Measurements from ENCODE around the gene SRPK2.

Gene SRPK2

GRCh38 chr7:105230486-105230885, 158.2 kb downstream of the SRPK2 start:
- Histone ChIP-seq H3K27ac (no peak overlapping the region), H3K79me2 (peaks cover 38% of the 10 kb centered on the region), H3K4me2 (ENCODE audit: low read length) (no peak overlapping the region), H3K4me3 (ENCODE audit: low read depth, low read length) (no peak overlapping the region), H3K4me1 (no peaks in the 10 kb centered on the region), H3K9me3 (ENCODE audit: control insufficient read depth, low read length) (no peaks in the 10 kb centered on the region), H3K36me3 (ENCODE audit: control insufficient read depth, insufficient read depth, low read length) (no peaks in the 10 kb centered on the region), H3K27me3 (ENCODE audit: control insufficient read depth, insufficient read depth, low read length) (no peaks in the 10 kb centered on the region), H3K9ac (no peak overlapping the region), H2AFZ (no peak overlapping the region)
- TF ChIP-seq CTCF (IDR thresholded peaks at IDR 0.05), result no peak

DNA sequence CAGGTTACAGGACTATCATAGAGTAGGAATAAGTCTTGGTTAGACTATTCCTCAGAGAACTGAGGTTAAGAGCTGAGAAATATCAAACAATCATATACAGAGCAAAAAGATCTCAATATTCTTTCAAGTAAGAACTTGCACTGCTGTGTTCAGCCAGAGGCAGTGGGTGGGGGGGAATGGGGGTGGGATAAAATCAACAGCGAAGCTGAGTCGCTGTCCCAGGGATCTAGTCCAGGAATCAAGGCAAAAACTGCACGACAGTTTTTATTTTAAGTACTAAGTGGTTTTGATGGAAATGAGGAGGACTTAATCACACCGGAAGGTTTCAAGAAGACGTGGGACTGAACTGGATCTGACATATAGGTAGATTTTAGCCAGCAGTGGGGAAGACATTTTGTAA, 159.1 kb downstream of the SRPK2 start:
- no peak overlapping the region for H3K4me3 ChIP-seq (ENCODE audit: low read depth, low read length)
- H3K9me3 ChIP-seq (ENCODE audit: control insufficient read depth, low read length), result no peaks in the 10 kb centered on the region
- H3K4me2 ChIP-seq (ENCODE audit: low read length), result no peak overlapping the region
- no peaks in the 10 kb centered on the region for H3K27me3 ChIP-seq (ENCODE audit: control insufficient read depth, insufficient read depth, low read length)
- H3K27ac ChIP-seq, result no peak overlapping the region
- H2AFZ ChIP-seq, result no peak overlapping the region
- H3K4me1 ChIP-seq, result no peaks in the 10 kb centered on the region
- TF ChIP-seq CTCF (IDR thresholded peaks at IDR 0.05), result no peak
- peaks cover 41% of the 10 kb centered on the region for H3K79me2 ChIP-seq
- H3K36me3 ChIP-seq (ENCODE audit: control insufficient read depth, insufficient read depth, low read length), result no peaks in the 10 kb centered on the region
- H3K9ac ChIP-seq, result no peak overlapping the region

DNA sequence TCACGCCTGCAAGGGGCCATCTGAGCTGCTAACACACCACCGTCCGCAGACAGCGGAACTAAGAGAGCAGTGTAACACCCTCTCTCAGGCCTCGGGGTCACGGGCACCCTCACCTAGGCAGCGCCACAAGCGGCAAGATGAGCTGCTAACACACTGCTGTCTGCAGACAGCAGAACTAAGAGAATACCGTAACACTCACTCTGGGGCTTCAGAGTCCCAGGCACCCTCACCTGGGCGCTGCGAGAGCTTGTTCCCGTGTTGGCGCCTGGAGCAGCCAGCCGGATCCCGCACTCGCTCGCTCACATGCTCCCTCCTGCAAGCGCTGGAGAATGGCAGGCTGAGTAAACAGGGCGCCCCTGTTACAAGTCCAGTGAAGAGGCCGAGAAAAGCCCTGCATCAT, 160.2 kb downstream of the SRPK2 start:
- H3K27ac ChIP-seq, result no peak overlapping the region
- TF ChIP-seq CTCF (IDR thresholded peaks at IDR 0.05), result no peak
- H3K27me3 ChIP-seq (ENCODE audit: control insufficient read depth, insufficient read depth, low read length), result no peaks in the 10 kb centered on the region
- no peaks in the 10 kb centered on the region for H3K4me1 ChIP-seq
- no peaks in the 10 kb centered on the region for H3K36me3 ChIP-seq (ENCODE audit: control insufficient read depth, insufficient read depth, low read length)
- H3K9ac ChIP-seq, result no peak overlapping the region
- H3K9me3 ChIP-seq (ENCODE audit: control insufficient read depth, low read length), result no peaks in the 10 kb centered on the region
- H3K79me2 ChIP-seq, result peaks cover 35% of the 10 kb centered on the region
- no peak overlapping the region for H2AFZ ChIP-seq
- no peak overlapping the region for H3K4me2 ChIP-seq (ENCODE audit: low read length)
- H3K4me3 ChIP-seq (ENCODE audit: low read depth, low read length), result no peak overlapping the region

GRCh38 chr7:105227391-105227790, 161.3 kb downstream of the SRPK2 start:
- H3K36me3 ChIP-seq (ENCODE audit: control insufficient read depth, insufficient read depth, low read length), result no peaks in the 10 kb centered on the region
- H2AFZ ChIP-seq, result no peak overlapping the region
- H3K9me3 ChIP-seq (ENCODE audit: control insufficient read depth, low read length), result no peaks in the 10 kb centered on the region
- no peaks in the 10 kb centered on the region for H3K27me3 ChIP-seq (ENCODE audit: control insufficient read depth, insufficient read depth, low read length)
- H3K9ac ChIP-seq, result no peak overlapping the region
- peaks cover 32% of the 10 kb centered on the region for H3K79me2 ChIP-seq
- no peaks in the 10 kb centered on the region for H3K4me1 ChIP-seq
- H3K4me3 ChIP-seq (ENCODE audit: low read depth, low read length), result no peak overlapping the region
- no peak for TF ChIP-seq CTCF (IDR thresholded peaks at IDR 0.05)
- H3K4me2 ChIP-seq (ENCODE audit: low read length), result no peak overlapping the region
- H3K27ac ChIP-seq, result no peak overlapping the region

GRCh38 chr7:105224884-105225651, 163.7 kb downstream of the SRPK2 start:
- no peak overlapping the region for H3K9ac ChIP-seq
- H2AFZ ChIP-seq, result no peak overlapping the region
- H3K27me3 ChIP-seq (ENCODE audit: control insufficient read depth, insufficient read depth, low read length), result no peaks in the 10 kb centered on the region
- no peaks in the 10 kb centered on the region for H3K36me3 ChIP-seq (ENCODE audit: control insufficient read depth, insufficient read depth, low read length)
- no peak overlapping the region for H3K27ac ChIP-seq
- peaks cover 38% of the 10 kb centered on the region for H3K79me2 ChIP-seq
- no peaks in the 10 kb centered on the region for H3K4me1 ChIP-seq
- H3K4me3 ChIP-seq (ENCODE audit: low read depth, low read length), result no peak overlapping the region
- no peaks in the 10 kb centered on the region for H3K9me3 ChIP-seq (ENCODE audit: control insufficient read depth, low read length)
- TF ChIP-seq CTCF (IDR thresholded peaks at IDR 0.05), result no peak
- no peak overlapping the region for H3K4me2 ChIP-seq (ENCODE audit: low read length)
